IMR-90 (cell line): ENCODE data around the gene MAP7. TPM values are rescaled to one million over a fixed set of nuclear protein-coding genes. Genes with fewer than 3 reads are reported as not detected.

Source experiments
- ATAC-seq: fragments of 200-7000 bp; cut with Tn5 transposase; 2 replicates; pipeline ENCODE4 v1.9.1; 2020; ENCODE audit warnings: low read depth, mild to moderate bottlenecking, moderate library complexity
- BruUV-seq: library from RNA; stranded (reverse); fragments of 400-500 nt; replicated peaks from 2 replicates; lab custom pipeline; 2021; lab: Mats Ljungman, UMichigan
- CTCF ChIA-PET: fragments of 300-600 bp; formaldehyde crosslinking; extraction: SDS; loops from one replicate; lab custom pipeline; 2021; ENCODE audit warnings: antibody characterized with exemption; lab: Yijun Ruan, JAX
- POLR2A ChIA-PET: fragments of 300-600 bp; sonication (Branson Sonifier 250); formaldehyde crosslinking; loops from one replicate; lab custom pipeline; 2022; ENCODE audit warnings: antibody characterized with exemption; ENCODE audit not compliant: unreplicated experiment; lab: Charles Lee
- DNase-seq: peaks from one replicate; pipeline ENCODE4 v3.0.0; 2013
- H2AFZ ChIP-seq: replicated peaks from 2 replicates; pipeline ENCODE3; 2013; ENCODE audit warnings: low read length, mild to moderate bottlenecking; ENCODE audit not compliant: poor library complexity
- H2AK5ac ChIP-seq: 2 replicates; pipeline ENCODE4 v1.6.1; 2013; ENCODE audit warnings: low read depth, low read length, inconsistent platforms
- H2AK9ac ChIP-seq: replicated peaks from 2 replicates; pipeline ENCODE3; 2013; ENCODE audit warnings: mild to moderate bottlenecking, low read depth, low read length, moderate library complexity; ENCODE audit not compliant: poor library complexity
- H2BK120ac ChIP-seq: 2 replicates; pipeline ENCODE4 v1.6.1; 2013; ENCODE audit warnings: low read depth, low read length, inconsistent platforms
- H2BK15ac ChIP-seq: 3 replicates; pipeline ENCODE4 v1.6.1; 2013; ENCODE audit warnings: low read depth, low read length, inconsistent platforms
- H2BK20ac ChIP-seq: 2 replicates; pipeline ENCODE4 v1.6.1; 2013; ENCODE audit warnings: low read depth, mild to moderate bottlenecking, inconsistent platforms, low read length, moderate library complexity
- H2BK5ac ChIP-seq: 2 replicates; pipeline ENCODE4 v1.6.1; 2013; ENCODE audit warnings: mild to moderate bottlenecking, low read depth, low read length, inconsistent platforms; ENCODE audit not compliant: poor library complexity, severe bottlenecking
- H3K14ac ChIP-seq: replicated peaks from 2 replicates; pipeline ENCODE4 v1.6.1; 2013; ENCODE audit warnings: low read depth, low read length, inconsistent platforms
- H3K18ac ChIP-seq: 2 replicates; pipeline ENCODE4 v1.6.1; 2013; ENCODE audit warnings: low read depth, low read length, control low read depth
- H3K23ac ChIP-seq: 2 replicates; pipeline ENCODE4 v1.6.1; 2013; ENCODE audit warnings: low read depth, low read length, inconsistent platforms
- H3K27ac ChIP-seq: 2 replicates; pipeline ENCODE4 v1.5.1; 2013; ENCODE audit warnings: mild to moderate bottlenecking, control low read depth, low read length; ENCODE audit not compliant: insufficient read depth
- H3K27me3 ChIP-seq: 2 replicates; pipeline ENCODE4 v1.6.1; 2013; ENCODE audit warnings: low read length; ENCODE audit not compliant: control insufficient read depth, insufficient read depth
- H3K36me3 ChIP-seq: 2 replicates; pipeline ENCODE4 v1.6.1; 2013; ENCODE audit warnings: low read length, mixed read lengths; ENCODE audit not compliant: control insufficient read depth, insufficient read depth
- H3K4ac ChIP-seq: 2 replicates; pipeline ENCODE4 v1.6.1; 2013; ENCODE audit warnings: low read depth, low read length, inconsistent platforms
- H3K4me1 ChIP-seq: 2 replicates; pipeline ENCODE4 v1.6.1; 2013; ENCODE audit warnings: low read length, mixed read lengths; ENCODE audit not compliant: control insufficient read depth, insufficient read depth
- H3K4me2 ChIP-seq: 2 replicates; pipeline ENCODE4 v1.6.1; 2013; ENCODE audit warnings: low read depth, mild to moderate bottlenecking, control low read depth, low read length, moderate library complexity
- H3K4me3 ChIP-seq: 2 replicates; pipeline ENCODE4 v1.5.1; 2013; ENCODE audit warnings: low read depth, mild to moderate bottlenecking, control low read depth, low read length, moderate library complexity; ENCODE audit not compliant: insufficient read depth
- H3K56ac ChIP-seq: 2 replicates; pipeline ENCODE4 v1.6.1; 2013; ENCODE audit warnings: low read length, inconsistent platforms; ENCODE audit not compliant: insufficient read depth; ENCODE audit errors: extremely low read depth
- H3K79me1 ChIP-seq, 2 experiments: 2 replicates each; pipeline ENCODE4 v1.6.1; 2013; ENCODE audit warnings: low read length in 2 of 2, inconsistent platforms in 1 of 2, low read depth in 1 of 2
- H3K9ac ChIP-seq: 2 replicates; pipeline ENCODE4 v1.6.1; 2013; ENCODE audit warnings: low read depth, low read length, control low read depth
- H3K9me1 ChIP-seq: 2 replicates; pipeline ENCODE4 v1.6.1; 2013; ENCODE audit warnings: low read length, inconsistent platforms; ENCODE audit not compliant: insufficient read depth
- H3K9me3 ChIP-seq: 2 replicates; pipeline ENCODE4 v1.6.1; 2013; ENCODE audit warnings: low read length; ENCODE audit not compliant: control insufficient read depth, insufficient read depth
- H4K20me1 ChIP-seq: 2 replicates; pipeline ENCODE4 v1.6.1; 2013; ENCODE audit warnings: low read length, inconsistent platforms; ENCODE audit not compliant: insufficient read depth
- H4K5ac ChIP-seq: 2 replicates; pipeline ENCODE4 v1.6.1; 2013; ENCODE audit warnings: mild to moderate bottlenecking, low read depth, low read length, control low read depth
- H4K8ac ChIP-seq, 2 experiments: 2 replicates each; pipeline ENCODE4 v1.6.1; 2013; ENCODE audit warnings: low read depth in 2 of 2, low read length in 2 of 2, control low read depth in 1 of 2, inconsistent platforms in 1 of 2
- H4K91ac ChIP-seq: 2 replicates; pipeline ENCODE4 v1.6.1; 2013; ENCODE audit warnings: low read depth, low read length, inconsistent platforms; ENCODE audit not compliant: insufficient read depth
- FOS ChIP-seq: fragments of 150-350 bp; IDR thresholded peaks from 2 replicates; pipeline ENCODE4 v1.6.1; 2016; ENCODE audit warnings: low read depth, low read length
- MAFK ChIP-seq: IDR thresholded peaks from 2 replicates; pipeline ENCODE4 v1.6.1; 2012; ENCODE audit warnings: low read depth, low read length, improper control_type of control experiment
- RCOR1 ChIP-seq: IDR thresholded peaks from 2 replicates; pipeline ENCODE4 v1.6.1; 2012; ENCODE audit warnings: mild to moderate bottlenecking, low read length, improper control_type of control experiment; ENCODE audit not compliant: insufficient replicate concordance
- USF2 ChIP-seq: fragments of 150-350 bp; IDR thresholded peaks from 2 replicates; pipeline ENCODE4 v1.6.1; 2017; ENCODE audit warnings: mild to moderate bottlenecking, antibody characterized with exemption, low read length, low read depth
- WGBS, 2 experiments: methylation state at CpG; one replicate each; pipeline versions ENCODE4 v1.1.5 to v1.1.7; 2013; ENCODE audit warnings: missing lambda C conversion rate in 2 of 2; ENCODE audit not compliant: insufficient read length in 1 of 2; ENCODE audit errors: extremely low coverage in 2 of 2; 5-methylcytosine and 5-hydroxymethylcytosine counted together
- dilution Hi-C: fragments of 300-500 bp; cut with HindIII; formaldehyde crosslinking; loops from one replicate; pipeline ENCODE4 v1.14.3; 2018; ENCODE audit warnings: low sequenced_read_pairs; ENCODE audit not compliant: unreplicated experiment
- in situ Hi-C: fragments of 300-500 bp; cut with MboI; formaldehyde crosslinking; loops from 3 replicates; pipeline ENCODE4 v1.14.3; 2019; ENCODE audit warnings: low sequenced_read_pairs, inconsistent platforms, mixed read lengths
- intact Hi-C: fragments of 100-400 bp; cut with micrococcal nuclease; formaldehyde crosslinking; loops from 2 replicates; pipeline ENCODE4 v1.10.0; 2022
- polyA plus RNA-seq, 3 experiments: library from polyadenylated mRNA; depleted of rRNA; stranded (reverse); fragments of >200 nt; gene quantifications; 2 replicates each; pipeline ENCODE4 v1.2.3, GENCODE V29; 2012; ENCODE audit warnings: low replicate concordance in 1 of 3
- total RNA-seq: library from RNA; depleted of rRNA; stranded (reverse); fragments of >200 nt; gene quantifications from 2 replicates; pipeline ENCODE4 v1.2.3, GENCODE V29; 2012

MAP7 gene
- total and polyA plus RNA-seq, 2 of the 4 experiments (the other 2 are of a cell fraction): 0.19 to 0.36 TPM

- BruUV-seq: no TSS peak
These were observed 206.5 kb downstream of the MAP7 start for GRCh38 chr6:136343700-136344099.

More at GRCh38 chr6:136343700-136344099, 206.5 kb downstream of the MAP7 start:
- Histone ChIP-seq H3K9ac (no peak overlapping the region), H3K4me1 (no peaks in the 10 kb centered on the region), H3K23ac (no peak overlapping the region), H2AK9ac (no peak overlapping the region), H2AK5ac (no peak overlapping the region), H3K36me3 (no peaks in the 10 kb centered on the region), H3K9me1 (no peaks in the 10 kb centered on the region; the same call in 1 of the 2 replicates), H2AFZ (no peak overlapping the region), H2BK120ac (no peak overlapping the region), H3K27me3 (no peaks in the 10 kb centered on the region), H4K5ac (no peak overlapping the region), H3K4ac (no peak overlapping the region), H4K91ac (no peak overlapping the region), H3K18ac (no peak overlapping the region; the same call in 1 of the 2 replicates), H2BK20ac (no peak overlapping the region), H3K14ac (no peak overlapping the region), H4K20me1 (no peaks in the 10 kb centered on the region), H3K9me3 (no peaks in the 10 kb centered on the region), H2BK5ac (no peak overlapping the region), H4K8ac (no peak overlapping the region), H2BK15ac (no peak overlapping the region), H3K4me3 (no peak overlapping the region), H3K56ac (no peak overlapping the region), H3K79me1 (no peaks in the 10 kb centered on the region), H3K4me2 (no peak overlapping the region), H3K27ac (no peak overlapping the region)
- ChIA-PET CTCF (interaction anchor here (1.8 kb wide), 1 partner anchor 34 kb away, joined by 4 read pairs; no protein-coding TSS in a partner anchor), POLR2A (no interaction called here)
- in situ Hi-C loops (no loop called here), dilution Hi-C loops (no loop called here), intact Hi-C loops (loop anchor here (10.0 kb wide), 1 partner anchor 451 kb away; the partner anchor contains the start of gene MAP3K5)
- DNase-seq (no peak), ATAC-seq (no peak)
- WGBS, 2 experiments: no CpG with 5 or more reads among the region's 1 CpG
- TF ChIP-seq MAFK (no peak), RCOR1 (no peak), FOS (no peak), USF2 (no peak)
